CD4-positive, alpha-beta T cell treated with Interleukin-12 subunit alpha and Interleukin-12 subunit beta, for 1 hour (primary cell): ENCODE results near the gene FAM236D.
"Not testable (repeated sequence)": the region's sequence is repeated elsewhere in the genome, so short reads cannot be mapped to it uniquely, and the experiment has no call there.

Experiments
- DNase-seq: peaks from one replicate; pipeline ENCODE4 v3.0.0-alpha.2; 2020

FAM236D gene

GRCh38 chrX:72808110-72808509 lies at the start of gene FAM236D:
Gene FAM236D, minus strand, starts transcription at chrX:72808210. Its CDS starts 100 bp downstream, at chrX:72808110.
- not testable (repeated sequence) for DNase-seq

DNA sequence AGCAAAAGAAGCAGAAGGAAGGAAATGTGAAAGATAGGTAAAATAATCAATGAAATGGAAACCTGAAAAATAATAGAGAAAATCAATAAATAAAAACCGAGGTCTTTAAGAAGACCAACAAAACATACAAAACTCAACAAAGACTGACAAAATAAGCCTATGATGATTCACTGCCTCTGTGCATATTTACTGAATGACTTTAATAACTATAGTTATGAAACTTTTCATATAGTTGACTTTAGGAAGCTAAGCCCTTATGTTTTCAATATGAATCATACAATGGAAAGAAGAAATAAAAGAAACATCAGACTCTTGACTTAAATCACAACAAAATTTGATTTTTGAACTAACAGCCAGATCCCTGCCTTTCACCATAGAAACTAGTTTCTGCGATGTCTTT lies 29.5 kb upstream of the FAM236D start:
- not testable (repeated sequence) for DNase-seq

- DNase-seq: not testable (repeated sequence)
These were observed 22.7 kb upstream of the FAM236D start for GRCh38 chrX:72830701-72831100.

DNA sequence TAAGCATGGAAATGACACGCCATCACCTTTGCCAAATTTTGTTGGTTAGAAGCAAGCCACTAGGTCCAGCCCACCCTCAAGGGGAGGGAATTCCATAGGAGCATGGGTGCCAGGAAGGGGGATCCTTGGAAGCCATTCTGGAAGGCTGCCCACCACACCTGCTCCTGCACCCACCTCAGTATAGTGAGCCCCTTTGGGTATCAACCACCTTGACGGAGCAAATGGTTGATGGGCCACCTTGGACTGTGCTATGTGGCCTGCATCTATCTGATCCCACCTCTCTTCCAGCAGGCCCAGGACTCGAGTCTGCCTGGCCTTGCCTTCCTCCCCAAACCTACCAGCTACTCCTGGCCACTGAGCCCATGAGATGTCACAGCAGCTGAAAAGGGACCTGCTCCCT lies 17.6 kb downstream of the FAM236D start:
- DNase-seq: not testable (repeated sequence)

GRCh38 chrX:72788142-72788541 lies 19.9 kb downstream of the FAM236D start:
- not testable (repeated sequence) for DNase-seq

DNA sequence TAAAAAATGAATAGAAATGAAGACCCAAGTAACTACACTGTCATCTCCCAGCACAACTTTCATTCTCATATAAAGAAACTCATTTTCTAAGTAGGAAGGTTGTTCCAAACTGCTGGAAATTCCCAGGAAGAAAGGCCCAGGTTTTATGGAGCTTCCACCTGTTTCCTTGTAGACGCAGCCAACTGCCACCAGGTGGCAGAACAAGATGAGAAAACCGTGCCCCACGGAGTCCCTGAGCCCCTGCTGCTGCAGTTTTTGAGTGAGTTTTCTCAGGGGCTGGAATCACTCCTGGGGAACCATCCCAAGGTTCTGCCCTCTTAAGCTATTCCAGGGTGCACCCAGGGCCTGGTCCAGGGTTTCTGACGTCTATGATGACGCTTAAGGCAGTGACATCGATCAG lies 24.0 kb downstream of the FAM236D start:
- DNase-seq: not testable (repeated sequence)

- not testable (repeated sequence) for DNase-seq
These were observed 24.6 kb downstream of the FAM236D start for GRCh38 chrX:72783365-72783936.

DNA sequence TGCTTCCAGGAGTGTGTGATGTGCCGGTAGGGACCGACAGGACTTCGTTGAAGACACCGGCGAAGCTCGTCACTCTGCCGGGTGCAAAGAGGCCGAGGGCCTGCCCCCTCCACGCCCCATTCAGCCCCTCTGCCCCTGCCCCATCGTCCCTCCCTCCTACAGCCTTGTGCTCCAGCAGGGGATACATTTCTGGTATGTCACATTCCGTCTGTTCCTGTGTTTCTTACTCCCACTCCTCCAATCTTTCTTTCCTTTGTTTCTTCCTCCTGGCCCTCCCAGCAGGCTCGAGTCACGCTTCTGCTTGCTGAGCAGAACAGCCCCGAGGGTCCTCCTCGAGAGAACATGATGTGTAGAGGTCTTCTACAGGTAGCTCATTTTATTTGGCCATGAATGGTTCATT lies 25.4 kb downstream of the FAM236D start, which contains the start of gene FAM236B:
Gene FAM236B, minus strand, starts transcription at position 101 of the 400 bp plus-strand sequence. Its CDS starts 100 bp downstream, at position 1.
- DNase-seq: not testable (repeated sequence)

DNA sequence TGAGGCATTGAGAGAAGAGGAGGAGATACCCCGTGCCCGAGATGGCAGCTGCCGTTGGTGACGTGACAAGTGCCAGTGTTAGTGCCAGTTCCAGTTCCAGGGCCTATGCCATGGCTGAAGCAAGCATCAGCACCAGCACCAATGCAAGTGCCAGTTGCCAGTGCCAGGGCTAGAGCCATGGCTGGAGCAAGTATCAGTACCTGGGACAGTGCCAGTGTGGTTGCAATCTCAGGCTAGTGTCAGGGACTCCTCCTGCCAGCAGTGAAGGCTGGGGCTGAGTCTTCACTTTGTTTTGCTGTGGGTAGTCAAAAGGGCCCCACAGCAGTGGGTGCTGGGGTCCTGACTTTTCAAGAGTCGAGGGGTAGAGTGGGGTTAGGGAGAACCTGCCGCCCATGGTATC lies 29.9 kb downstream of the FAM236D start:
- DNase-seq: not testable (repeated sequence)

DNA sequence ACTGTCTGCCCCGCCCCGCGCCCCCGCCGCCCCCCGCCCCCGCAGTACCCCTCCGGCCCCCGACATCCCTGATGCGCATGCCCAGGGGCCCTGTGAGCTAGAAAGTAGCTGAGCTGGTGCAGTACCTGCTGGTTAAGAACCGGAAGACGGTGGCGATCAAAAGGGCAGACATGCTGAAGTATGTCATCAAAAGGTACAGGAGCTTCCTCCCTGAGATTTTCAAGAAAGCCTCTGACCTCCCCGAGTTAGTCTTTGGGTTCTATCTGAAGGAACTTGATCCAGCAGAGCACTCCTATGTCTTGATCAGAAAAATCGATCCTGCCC lies 30.6 kb downstream of the FAM236D start:
- not testable (repeated sequence) for DNase-seq

- not testable (repeated sequence) for DNase-seq
These were observed 31.1 kb downstream of the FAM236D start, which contains the start of gene DMRTC1B for GRCh38 chrX:72776653-72777466. Gene DMRTC1B, plus strand, starts transcription at chrX:72776890. Its CDS starts 68,246 bp downstream, at chrX:72845136.

DNA sequence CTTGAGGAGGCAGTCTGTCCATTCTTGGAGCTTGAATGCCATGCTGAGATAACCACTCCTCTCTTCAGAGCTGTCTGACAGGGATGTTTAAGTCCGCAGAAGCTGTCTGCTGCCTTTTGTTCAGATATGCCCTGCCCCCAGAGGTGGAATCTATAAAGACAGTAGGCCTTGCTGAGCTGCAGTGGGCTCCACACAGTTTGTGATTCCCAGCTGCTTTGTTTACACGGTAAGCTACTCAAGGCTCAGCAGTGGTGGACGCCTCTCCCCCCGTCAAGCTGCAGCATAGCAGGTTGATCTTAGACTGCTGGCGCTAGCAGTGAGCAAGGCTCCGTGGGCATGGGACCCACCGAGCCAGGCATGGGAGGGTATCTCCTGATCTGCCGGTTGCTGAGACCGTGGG lies 47.6 kb downstream of the FAM236D start:
- not testable (repeated sequence) for DNase-seq
